Testis (tissue), 2 donors: ENCODE measurements around the gene HOXC4.

Experiments used
- CTCF ChIP-seq, 3 experiments: fragments of 450-650 bp in 2 of 3; fragments of 200-600 bp in 1 of 3; sonication (generic) in 1 of 3; IDR thresholded peaks; one replicate each; pipeline ENCODE4 v1.5.1; 2016 to 2019; ENCODE audit warnings: antibody characterized with exemption in 3 of 3, mild to moderate bottlenecking in 2 of 3, moderate library complexity in 1 of 3
- POLR2A ChIP-seq: fragments of 450-650 bp; IDR thresholded peaks from one replicate; pipeline ENCODE4 v1.6.1; 2017; ENCODE audit warnings: antibody characterized with exemption, mild to moderate bottlenecking, moderate library complexity

- TF ChIP-seq CTCF (IDR thresholded peaks at IDR 0.05) (no peak), POLR2A (no peak)
Observed at GRCh38 chr12:54045868-54046521, 7.6 kb upstream of the HOXC4 start.
